ENCODE data around the gene TUBGCP6. TPM values are rescaled to one million over a fixed set of nuclear protein-coding genes. Genes with fewer than 3 reads are reported as not detected.

The TUBGCP6 gene
- total RNA-seq, 1 donor from 2014 or later: 103 TPM

GRCh38 chr22:50242406-50242949 is 2.3 kb downstream of the TUBGCP6 start:
- Mint-ChIP-seq H3K9me3 (no peaks in the 10 kb centered on the region), H3K27me3 (no peaks in the 10 kb centered on the region), H3K4me3 (peak overlapping the region; percentile 100), H3K4me1 (peaks cover 45% of the 10 kb centered on the region), H3K27ac (no peak overlapping the region), H3K36me3 (ENCODE audit: low read depth) (peaks cover 36% of the 10 kb centered on the region)
- ATAC-seq (ENCODE audit: low read depth) (no peak), DNase-seq (no peak)
- no peak for TF ChIP-seq CTCF (IDR thresholded peaks at IDR 0.05)
- CTCF ChIA-PET: interaction anchor here (1.0 to 3.0 kb wide), 9 partner anchors 9 to 379 kb away, joined by 3 to 17 read pairs (median 8); partner anchors contain the start of genes DENND6B, HDAC10 and SCO2
- intact Hi-C loops (cut with micrococcal nuclease): loop anchor here (2.0 to 10.0 kb wide), 2 partner anchors 232 to 314 kb away; partner anchors contain the start of gene SBF1
- POLR2A ChIA-PET: interaction anchor here (1.2 to 1.5 kb wide), 2 partner anchors 100 to 208 kb away, joined by 3 to 4 read pairs; no protein-coding TSS in a partner anchor

GRCh38 chr22:50238755-50239154 is 6.1 kb downstream of the TUBGCP6 start:
- Mint-ChIP-seq H3K36me3 (ENCODE audit: low read depth) (peaks cover 44% of the 10 kb centered on the region), H3K4me3 (no peak overlapping the region), H3K27me3 (no peaks in the 10 kb centered on the region), H3K4me1 (peaks cover 29% of the 10 kb centered on the region), H3K9me3 (no peaks in the 10 kb centered on the region), H3K27ac (no peak overlapping the region)
- no peak for DNase-seq
- ChIA-PET CTCF (interaction anchor here (1.6 kb wide), 1 partner anchor 103 kb away, joined by 4 read pairs; no protein-coding TSS in a partner anchor), POLR2A (interaction anchor here (0.8 kb wide), 1 partner anchor 314 kb away, joined by 3 read pairs; no protein-coding TSS in a partner anchor)
- intact Hi-C loops (cut with micrococcal nuclease): no loop called here
- TF ChIP-seq CTCF (IDR thresholded peaks at IDR 0.05): no peak
- ATAC-seq (ENCODE audit: low read depth): no peak

GRCh38 chr22:50236731-50237409 is 8.0 kb downstream of the TUBGCP6 start:
- ChIA-PET CTCF (interaction anchor here (1.4 kb wide), 1 partner anchor 88 kb away, joined by 5 read pairs; no protein-coding TSS in a partner anchor), POLR2A (interaction anchor here (0.8 to 1.1 kb wide), 2 partner anchors 46 to 271 kb away, joined by 3 to 4 read pairs; partner anchors contain the start of genes LMF2 and NCAPH2)
- intact Hi-C loops (cut with micrococcal nuclease): loop anchor here (1.0 kb wide), 1 partner anchor 88 kb away; no protein-coding TSS in a partner anchor
- TF ChIP-seq CTCF (IDR thresholded peaks at IDR 0.05): no peak
- H3K9me3 Mint-ChIP-seq: no peaks in the 10 kb centered on the region
- ATAC-seq (ENCODE audit: low read depth): no peak
- no peak overlapping the region for H3K4me3 Mint-ChIP-seq
- H3K27me3 Mint-ChIP-seq: no peaks in the 10 kb centered on the region
- no peak for DNase-seq
- no peak overlapping the region for H3K27ac Mint-ChIP-seq
- peaks cover 13% of the 10 kb centered on the region for H3K4me1 Mint-ChIP-seq
- H3K36me3 Mint-ChIP-seq (ENCODE audit: low read depth): peaks cover 59% of the 10 kb centered on the region

- H3K27ac Mint-ChIP-seq: no peak overlapping the region
- no peaks in the 10 kb centered on the region for H3K27me3 Mint-ChIP-seq
- H3K9me3 Mint-ChIP-seq: no peaks in the 10 kb centered on the region
- DNase-seq (no peak), ATAC-seq (ENCODE audit: low read depth) (no peak)
- H3K4me1 Mint-ChIP-seq: peaks cover 4% of the 10 kb centered on the region
- TF ChIP-seq CTCF (IDR thresholded peaks at IDR 0.05): no peak
- no peak overlapping the region for H3K4me3 Mint-ChIP-seq
- ChIA-PET POLR2A (interaction anchor here (1.2 kb wide), 1 partner anchor 13 kb away, joined by 4 read pairs; no protein-coding TSS in a partner anchor), CTCF (no interaction called here)
- peaks cover 63% of the 10 kb centered on the region for H3K36me3 Mint-ChIP-seq (ENCODE audit: low read depth)
- intact Hi-C loops (cut with micrococcal nuclease): no loop called here
Observed at GRCh38 chr22:50233223-50233622, 11.6 kb downstream of the TUBGCP6 start.

Data from activated B cell treated with CpG ODN at 0.5 μM for 24 hours (primary cell).